Measurements from ENCODE around the gene IL17RA.

- TF ChIP-seq CTCF (IDR thresholded peaks at IDR 0.05; ENCODE audit: low read length) (no peak), EZH2 (IDR thresholded peaks at IDR 0.05; ENCODE audit: borderline replicate concordance, low read length) (no peak)
Observed at GRCh38 chr22:17077255-17077654, 7.5 kb upstream of the IL17RA start.

All from OCI-LY1 (cell line).